ENCODE measurements around the gene HNRNPUL1.
"Not testable (repeated sequence)": the region's sequence is repeated elsewhere in the genome, so short reads cannot be mapped to it uniquely, and the experiment has no call there.

Gene HNRNPUL1

DNA sequence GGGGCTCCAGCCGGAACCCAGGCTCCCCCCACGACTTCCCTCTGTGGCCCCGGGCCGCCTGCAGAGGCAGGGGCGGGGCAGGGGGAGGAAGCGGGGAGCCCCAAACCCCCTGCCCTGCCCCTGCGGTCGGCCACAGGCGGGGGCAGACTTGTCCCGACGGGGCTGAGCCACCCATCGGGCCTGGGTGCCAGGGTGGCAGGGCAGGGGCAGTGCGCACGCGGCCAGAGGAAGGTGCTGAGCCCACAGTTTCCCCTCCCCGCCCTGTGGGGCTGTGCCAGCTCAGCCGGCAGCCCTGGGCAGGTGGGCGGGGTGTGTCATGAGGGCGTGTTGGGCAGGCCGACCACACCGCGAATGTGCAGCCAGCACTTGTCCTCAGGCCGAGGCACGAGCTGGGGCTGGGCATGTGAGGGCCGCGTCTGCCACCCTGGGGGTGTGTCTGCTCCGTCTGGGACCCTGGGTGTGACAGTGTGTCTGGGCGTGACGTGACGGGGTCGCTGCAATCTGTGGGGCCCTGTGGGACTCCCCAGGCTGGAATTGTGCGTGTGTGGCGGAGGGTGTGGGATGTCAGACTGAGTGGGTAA, 63.5 kb downstream of the HNRNPUL1 start:
- DNase-seq: peak; percentile 94

- DNase-seq: peak; percentile 60
Observed at GRCh38 chr19:41328157-41328841, 64.1 kb downstream of the HNRNPUL1 start.

- DNase-seq: no peak
Observed at GRCh38 chr19:41328842-41329225, 64.7 kb downstream of the HNRNPUL1 start.

DNA sequence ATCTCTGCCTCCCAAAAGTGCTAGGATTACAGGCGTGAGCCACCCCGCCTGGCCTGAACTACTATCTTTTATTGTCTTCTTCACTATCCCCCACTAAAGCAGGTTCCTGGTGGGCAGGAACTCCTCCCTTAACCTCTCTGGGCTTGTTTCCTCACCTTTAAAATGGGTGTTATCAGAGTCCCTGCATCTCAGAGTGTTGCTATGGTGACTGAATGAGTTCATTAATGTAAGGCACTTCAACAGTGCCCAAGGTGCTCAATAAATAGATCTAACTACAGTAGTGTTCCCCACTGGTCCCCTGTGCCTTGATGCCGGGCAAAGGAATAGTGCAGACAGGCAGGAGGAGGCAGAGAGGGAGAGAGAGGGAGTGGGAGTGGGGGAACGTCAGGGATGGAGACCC, 66.3 kb downstream of the HNRNPUL1 start:
- DNase-seq: no peak

DNA sequence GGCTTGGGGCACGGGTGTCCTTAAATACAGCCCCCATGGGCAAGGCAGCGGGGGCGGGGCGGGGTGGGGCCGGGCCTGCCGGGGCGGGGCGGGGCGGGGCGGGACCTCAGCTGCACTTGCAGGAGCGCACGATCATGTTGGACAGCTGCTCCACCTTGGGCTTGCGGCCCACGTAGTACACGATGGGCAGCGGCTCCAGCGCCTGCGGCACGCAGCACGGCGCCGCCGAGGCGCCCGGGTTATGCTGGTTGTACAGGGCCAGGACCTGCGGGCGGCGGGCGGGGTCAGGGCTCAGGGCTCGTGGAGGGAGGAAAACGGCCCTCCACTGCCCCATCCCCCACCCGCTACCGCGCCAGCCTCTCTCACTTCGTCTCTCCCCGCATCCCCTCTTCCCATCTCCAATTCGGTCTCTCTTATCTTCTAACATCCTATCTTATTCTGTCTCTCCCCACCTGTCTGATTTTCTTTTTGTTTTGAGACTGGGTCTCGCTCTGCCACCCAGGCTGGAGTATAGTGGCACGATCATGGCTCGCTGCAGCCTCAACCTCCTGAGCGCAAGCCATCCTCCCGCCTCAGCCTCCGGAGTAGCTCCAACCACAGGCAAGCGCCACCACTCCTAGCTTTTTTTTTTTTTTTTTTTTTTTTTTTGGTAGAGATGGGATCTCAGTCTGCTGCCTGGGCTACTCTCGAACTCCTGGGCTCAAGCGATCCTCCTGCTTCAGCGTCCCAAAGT, 66.9 kb downstream of the HNRNPUL1 start:
- no peak for DNase-seq

- no peak for DNase-seq
Observed at GRCh38 chr19:41332000-41332399, 67.8 kb downstream of the HNRNPUL1 start.

DNA sequence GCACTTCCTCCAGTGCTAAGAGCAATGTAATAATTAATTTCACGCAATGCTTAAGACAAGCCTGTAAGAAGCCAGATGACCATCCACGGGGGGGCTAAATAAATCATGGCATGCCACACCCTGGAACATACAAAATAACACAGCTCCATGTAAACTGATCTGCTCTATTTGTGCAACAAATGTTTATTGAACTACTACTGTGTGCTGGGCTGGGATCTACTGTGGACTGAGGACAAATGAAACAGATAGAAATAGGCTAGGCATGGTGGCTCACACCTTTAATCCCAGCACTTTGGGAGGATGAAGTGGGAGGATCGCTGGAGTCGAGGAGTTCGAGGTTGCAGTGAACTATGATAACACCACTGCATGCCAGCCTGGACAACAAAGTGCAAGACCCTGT, 68.3 kb downstream of the HNRNPUL1 start:
- no peak for DNase-seq

DNA sequence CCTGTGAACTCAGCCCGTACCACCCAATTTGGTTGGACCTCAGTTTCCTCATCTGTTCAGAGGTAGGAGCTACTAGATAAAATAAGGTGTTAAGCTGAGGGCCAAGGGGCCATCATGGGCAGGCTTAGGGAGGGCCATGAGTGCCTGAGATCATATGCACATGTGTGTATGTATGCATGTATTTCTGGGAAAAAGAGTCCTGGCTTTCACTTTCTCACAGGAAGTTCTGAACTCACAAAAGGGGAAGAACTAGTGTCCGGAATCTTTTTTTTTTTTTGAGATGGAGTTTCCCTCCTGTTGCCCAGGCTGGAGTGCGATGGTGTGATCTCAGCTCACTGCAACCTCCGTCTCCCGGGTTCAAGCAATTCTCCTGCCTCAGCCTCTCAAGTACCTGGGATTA, 70.6 kb downstream of the HNRNPUL1 start:
- DNase-seq: no peak

DNA sequence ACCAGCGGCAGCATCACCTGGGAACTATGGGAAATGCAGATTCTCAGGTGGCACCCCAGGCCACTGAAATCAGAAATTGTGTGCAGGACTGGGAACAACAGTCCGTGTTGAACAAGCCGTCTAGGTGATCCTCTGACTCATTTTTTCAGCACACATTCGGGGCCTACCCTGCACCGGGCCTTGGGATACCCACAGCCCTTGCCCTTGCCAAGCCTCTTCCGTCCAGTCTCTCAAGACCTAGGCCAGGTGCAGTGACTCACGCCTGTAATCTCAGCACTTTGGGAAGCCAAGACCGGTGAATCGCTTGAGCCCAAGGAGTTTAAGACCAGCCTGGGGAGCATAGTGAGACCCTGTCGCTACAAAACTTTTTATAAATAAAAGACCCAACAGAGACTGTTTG, 71.3 kb downstream of the HNRNPUL1 start:
- no peak for DNase-seq

DNA sequence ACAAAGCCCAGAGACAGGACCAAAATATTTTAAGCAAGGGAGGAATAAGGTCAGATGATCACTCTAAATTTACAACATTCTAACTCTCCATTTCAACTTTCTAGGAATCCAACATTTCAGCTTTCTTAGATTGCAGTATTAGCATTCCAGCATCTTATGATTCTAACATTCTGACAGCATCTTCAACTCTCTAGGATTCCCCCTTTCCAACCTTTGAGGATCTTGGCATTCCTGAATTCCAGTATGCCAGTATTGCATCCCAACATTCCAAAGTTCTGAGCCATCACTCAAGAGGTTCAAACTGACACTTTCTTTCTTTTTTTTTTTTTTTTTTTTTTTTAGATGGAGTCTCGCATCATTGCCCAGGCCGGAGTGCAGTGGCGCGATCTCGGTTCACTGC, 75.8 kb downstream of the HNRNPUL1 start:
- no peak for DNase-seq

DNA sequence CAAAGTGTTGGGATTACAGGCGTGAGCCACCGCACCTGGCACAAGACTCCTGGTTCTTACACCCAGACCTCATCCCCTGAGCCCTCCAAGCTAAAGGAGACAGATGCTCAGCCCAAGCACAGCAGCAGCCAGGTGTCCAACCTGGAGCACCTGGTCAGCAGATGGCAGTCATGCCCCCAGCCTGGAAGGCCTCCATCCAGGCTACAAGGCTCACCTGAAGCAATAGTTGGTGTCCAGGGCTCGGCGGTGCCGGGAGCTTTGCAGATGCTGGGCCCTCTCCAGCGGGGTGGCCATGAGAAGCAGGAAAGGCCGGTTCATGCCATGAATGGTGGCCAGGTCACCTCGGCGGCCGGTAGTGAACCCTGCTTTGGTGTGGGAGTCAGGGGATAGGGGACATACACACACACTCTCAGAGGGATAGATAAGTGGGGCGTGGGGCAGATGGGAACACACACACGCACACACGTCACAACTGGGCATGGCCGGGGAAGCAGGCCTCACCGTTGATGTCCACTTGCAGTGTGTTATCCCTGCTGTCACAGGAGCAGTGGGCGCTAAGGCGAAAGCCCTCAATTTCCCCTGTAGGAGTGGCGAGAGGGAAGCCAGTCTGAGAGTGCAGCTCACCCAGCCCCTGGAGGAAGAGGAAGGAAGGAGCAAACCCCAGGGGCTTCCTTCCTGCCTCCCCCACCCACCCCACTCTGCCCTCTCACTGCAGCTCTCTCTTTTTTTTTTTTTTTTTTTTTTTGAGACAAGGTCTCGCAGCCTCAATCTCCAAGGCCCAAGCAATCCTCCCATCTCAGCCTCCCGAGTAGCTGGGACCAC, 77.7 kb downstream of the HNRNPUL1 start:
- no peak for DNase-seq

DNA sequence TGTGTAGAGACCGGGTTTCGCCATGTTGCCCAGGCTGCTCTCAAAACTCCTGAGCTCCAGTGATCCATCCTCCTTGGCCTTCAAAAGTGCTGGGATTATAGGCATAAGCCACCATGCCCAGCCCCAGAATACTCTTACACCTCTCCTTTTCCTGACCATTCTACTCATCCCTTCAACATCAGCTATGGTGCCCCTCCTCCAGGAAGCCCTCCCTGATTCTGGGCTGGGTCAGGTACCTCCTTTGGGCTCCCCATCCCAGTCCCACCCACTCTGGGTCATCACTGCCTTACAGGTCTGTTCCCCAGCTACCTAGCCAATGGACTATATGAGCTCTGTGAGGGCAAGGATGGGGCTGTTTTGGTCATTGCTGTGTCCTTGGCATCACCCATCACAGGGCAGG, 80.0 kb downstream of the HNRNPUL1 start:
- DNase-seq: no peak

- not testable (repeated sequence) for DNase-seq
Observed at GRCh38 chr19:41346916-41347315, 82.7 kb downstream of the HNRNPUL1 start.

- DNase-seq: peak; percentile 37
Observed at GRCh38 chr19:41350735-41351338, 86.7 kb downstream of the HNRNPUL1 start.

DNA sequence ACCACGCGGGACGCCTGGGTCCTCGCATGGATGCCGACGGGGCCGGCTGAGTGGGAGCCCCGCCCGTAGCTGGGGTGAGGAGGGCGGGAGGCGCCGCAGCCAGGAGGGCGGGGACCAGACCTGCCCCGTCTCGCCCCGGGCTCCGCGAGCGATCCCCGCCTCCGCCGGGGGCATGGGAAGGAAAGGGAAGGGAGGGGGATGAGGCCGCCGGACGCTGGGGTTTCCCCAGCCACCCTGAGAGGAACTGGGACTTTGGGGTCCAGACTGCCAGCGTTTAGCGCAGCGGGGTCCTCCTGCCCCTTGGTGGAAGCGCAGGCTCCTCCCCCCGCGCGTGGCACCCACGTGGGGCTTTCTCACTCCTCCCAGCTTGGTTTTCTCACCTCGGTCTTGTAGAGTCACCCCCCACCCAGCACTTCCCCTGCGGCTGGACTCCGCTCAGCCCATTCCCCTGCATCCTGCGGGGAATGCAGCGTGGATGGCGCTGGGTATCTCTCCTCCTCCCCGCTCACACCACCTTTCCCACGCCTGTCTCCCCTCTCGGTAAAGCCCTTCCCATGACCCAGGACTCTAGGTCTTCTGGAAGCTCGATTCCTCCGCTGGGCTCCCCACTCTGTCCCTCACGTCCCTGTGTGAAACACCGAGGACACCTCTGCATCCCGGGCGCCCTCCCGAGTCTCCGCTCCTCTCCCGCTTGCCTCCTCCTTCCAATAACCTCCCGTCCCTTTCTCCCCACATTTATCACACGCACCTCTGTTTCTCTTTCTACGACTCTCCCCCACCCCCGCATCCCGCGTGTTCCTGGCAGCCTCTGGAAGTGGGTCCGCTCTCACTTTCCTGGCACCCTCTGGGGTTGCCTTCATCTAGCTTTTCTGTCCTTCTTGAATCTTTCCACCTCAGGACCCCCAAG, 87.4 kb downstream of the HNRNPUL1 start:
- DNase-seq: peak; percentile 86

DNA sequence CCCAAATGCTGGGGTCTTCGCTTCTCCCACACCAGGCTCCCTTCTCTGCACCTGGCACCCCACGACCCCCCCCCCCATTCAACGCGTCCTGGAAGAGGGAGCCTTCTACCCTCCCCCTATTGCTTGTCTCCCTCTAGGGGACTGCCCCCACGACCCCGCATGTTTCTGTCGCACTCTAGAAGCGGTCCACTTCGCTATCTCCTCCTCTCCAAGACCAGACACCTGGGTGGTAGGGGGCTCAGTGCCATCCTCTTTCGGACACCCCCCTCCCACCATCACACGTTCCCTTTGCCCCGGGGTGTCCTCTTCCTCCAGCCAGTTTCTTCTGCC, 88.1 kb downstream of the HNRNPUL1 start:
- DNase-seq: no peak

GRCh38 chr19:41352609-41353465, 88.7 kb downstream of the HNRNPUL1 start:
- DNase-seq: peak; percentile 85

DNA sequence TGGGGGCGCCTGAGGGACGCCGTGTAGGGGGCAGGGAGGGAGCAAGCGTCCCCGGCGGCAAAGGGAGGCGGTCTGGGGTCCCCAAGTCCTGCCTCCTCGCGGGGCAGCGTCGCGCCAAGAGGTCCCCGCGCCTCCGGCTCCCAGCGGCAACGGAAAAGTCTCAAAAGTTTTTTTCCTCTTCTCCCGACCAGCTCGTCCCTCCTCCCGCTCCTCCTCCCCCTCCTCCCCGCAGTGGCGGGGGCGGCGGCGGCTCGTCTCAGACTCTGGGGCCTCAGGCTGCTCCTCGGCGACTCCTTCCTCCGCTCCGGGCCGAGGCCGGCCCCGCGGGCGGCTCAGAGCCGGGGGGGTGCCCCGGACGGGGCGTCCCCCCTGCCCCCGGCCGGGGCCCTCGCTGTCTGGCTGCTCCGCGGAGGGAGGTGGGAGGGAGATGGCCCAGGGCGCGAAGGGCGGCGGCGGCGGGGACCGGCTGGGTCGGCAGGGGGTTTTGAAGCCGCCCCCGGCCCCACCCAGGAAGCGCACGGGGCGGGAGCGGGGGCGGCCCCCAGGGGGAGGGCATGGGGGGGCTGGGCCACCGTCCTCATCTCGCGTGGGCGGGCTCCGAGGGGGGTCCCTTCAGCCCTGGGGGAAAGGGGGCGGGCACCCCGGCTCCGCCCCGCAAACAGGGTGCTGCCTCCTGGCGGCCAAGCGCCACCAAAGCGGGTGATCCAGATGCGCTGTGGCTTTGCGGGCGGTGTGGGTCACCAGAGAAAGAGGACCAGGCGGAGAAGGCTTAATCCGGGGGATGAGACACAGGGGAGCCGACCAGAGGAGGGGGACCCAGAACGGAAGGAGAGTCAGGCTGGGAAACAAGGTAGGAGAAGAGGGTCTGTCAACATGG, 89.5 kb downstream of the HNRNPUL1 start, which contains the start of gene TGFB1:
Gene TGFB1 (minus strand): TSS at position 457 of the 877 bp plus-strand sequence. CDS start 878 bp downstream, outside the sequence.
- DNase-seq: peak; percentile 94

DNA sequence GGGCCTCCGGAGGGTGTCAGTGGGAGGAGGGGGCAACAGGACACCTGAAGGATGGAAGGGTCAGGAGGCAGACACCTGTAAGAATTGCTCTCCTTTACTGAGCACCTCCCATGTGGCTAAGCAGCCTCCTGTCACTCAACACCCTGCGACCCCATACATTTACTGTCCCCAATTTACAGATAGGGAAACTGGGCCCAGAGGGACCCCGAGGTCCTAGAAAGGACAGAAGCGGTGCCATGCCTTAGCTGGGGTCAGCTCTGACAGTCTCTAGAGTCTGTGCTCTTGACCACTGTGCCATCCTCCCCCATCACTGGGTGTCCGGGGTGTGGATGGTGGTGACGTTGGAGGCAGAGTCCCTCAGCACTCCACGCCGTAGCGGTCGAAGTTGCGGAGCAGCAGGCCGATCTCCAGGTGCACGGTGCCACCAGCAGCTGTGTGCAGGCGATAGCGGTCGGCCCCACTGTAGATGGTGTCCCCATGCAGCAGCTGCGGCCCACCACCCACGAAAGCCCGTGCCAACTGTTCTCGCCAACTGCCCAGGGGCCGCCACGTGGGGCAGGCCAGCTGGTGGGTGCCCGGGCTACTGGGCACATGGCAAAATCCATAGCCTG, 90.3 kb downstream of the HNRNPUL1 start:
- no peak for DNase-seq

All from activated CD4-positive, alpha-beta T cell treated with anti-CD3 and anti-CD28 coated beads, Interleukin-10, Interleukin-2, amounts not matched to agents 100 ng/mL and 50 ng/mL, durations not matched to agents 16 hours and 8 hours (primary cell).